ENCODE data around the gene GRAMD4. TPM values are rescaled to one million over a fixed set of nuclear protein-coding genes. Genes with fewer than 3 reads are reported as not detected.

Gene GRAMD4
- total RNA-seq, 1 experiment from 2014 or later = 19.8 TPM

DNA sequence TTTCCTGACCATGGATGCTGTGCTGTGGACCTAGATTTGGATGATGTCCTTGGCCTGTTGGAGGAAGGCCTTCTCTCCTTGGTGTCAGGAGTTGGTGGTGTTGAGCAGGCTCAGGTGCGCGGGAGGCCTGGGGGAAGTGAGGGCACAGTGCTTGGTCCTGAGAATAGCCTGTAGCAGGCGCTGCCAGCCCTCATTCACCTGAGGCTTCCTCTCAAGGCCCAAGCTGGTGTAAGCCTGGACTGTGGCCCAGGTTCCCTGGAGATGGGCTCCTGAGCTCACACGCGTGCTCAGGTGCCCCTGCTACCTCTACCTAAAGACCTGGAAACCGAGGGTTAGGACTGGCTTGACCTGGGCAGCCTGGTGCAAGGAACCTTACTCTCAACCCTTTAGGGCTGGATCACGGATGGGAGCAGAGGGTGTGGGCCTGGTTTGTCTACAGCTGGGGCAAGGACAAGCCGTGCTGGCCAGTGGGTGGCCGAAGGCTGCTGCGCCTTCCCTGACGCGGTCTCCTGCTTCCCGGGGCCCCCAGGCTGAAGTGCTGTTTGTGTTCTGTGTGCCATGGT is 7.8 kb upstream of the GRAMD4 start:
- TF ChIP-seq, protein P1, sequence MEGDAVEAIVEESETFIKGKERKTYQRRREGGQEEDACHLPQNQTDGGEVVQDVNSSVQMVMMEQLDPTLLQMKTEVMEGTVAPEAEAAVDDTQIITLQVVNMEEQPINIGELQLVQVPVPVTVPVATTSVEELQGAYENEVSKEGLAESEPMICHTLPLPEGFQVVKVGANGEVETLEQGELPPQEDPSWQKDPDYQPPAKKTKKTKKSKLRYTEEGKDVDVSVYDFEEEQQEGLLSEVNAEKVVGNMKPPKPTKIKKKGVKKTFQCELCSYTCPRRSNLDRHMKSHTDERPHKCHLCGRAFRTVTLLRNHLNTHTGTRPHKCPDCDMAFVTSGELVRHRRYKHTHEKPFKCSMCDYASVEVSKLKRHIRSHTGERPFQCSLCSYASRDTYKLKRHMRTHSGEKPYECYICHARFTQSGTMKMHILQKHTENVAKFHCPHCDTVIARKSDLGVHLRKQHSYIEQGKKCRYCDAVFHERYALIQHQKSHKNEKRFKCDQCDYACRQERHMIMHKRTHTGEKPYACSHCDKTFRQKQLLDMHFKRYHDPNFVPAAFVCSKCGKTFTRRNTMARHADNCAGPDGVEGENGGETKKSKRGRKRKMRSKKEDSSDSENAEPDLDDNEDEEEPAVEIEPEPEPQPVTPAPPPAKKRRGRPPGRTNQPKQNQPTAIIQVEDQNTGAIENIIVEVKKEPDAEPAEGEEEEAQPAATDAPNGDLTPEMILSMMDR (conservative IDR thresholded peaks at IDR 0.05) = no peak
- Mint-ChIP-seq H3K27ac (peak overlapping the region in 1 of 3 experiments; percentile 18; a peak in 3 of 7 replicates), H3K36me3 (ENCODE audit: insufficient read depth in 1 of 3, low read depth in 3 of 3) (no peaks in the 10 kb centered on the region), H3K9me3 (peaks cover 0 to 5% of the 10 kb centered on the region in 2 experiments; a peak in 1 of 5 replicates), H3K4me3 (no peak overlapping the region), H3K4me1 (peaks cover 15 to 21% of the 10 kb centered on the region in 2 experiments), H3K27me3 (ENCODE audit: low read depth) (no peaks in the 10 kb centered on the region)
- H3K9ac ChIP-seq (ENCODE audit: extremely low read depth, insufficient read length, low read length) = no peak overlapping the region
- no peaks in the 10 kb centered on the region for H3K79me1 ChIP-seq (ENCODE audit: insufficient read depth, low read depth, low read length, poor library complexity, severe bottlenecking)
- no peaks in the 10 kb centered on the region for H3K27me3 ChIP-seq (ENCODE audit: insufficient read depth, low read length)
- no peak overlapping the region for H4K8ac ChIP-seq (replicated peaks; ENCODE audit: insufficient read length, low read depth, low read length)
- H3K23me2 ChIP-seq (ENCODE audit: insufficient read length, low read depth, low read length, poor library complexity, severe bottlenecking) = no peaks in the 10 kb centered on the region
- no peaks in the 10 kb centered on the region for H4K20me1 ChIP-seq (ENCODE audit: control insufficient read depth, insufficient read depth, insufficient read length)
- H3K14ac ChIP-seq (ENCODE audit: insufficient read depth, low read length) = no peak overlapping the region; the same call in 1 of the 2 replicates
- no peaks in the 10 kb centered on the region for H3K9me3 ChIP-seq (ENCODE audit: control insufficient read depth, low read depth, low read length)
- no peak overlapping the region for H3K4me2 ChIP-seq (ENCODE audit: insufficient read depth, insufficient read length, low read length)
- H3K27ac ChIP-seq (ENCODE audit: insufficient read length, low read depth, low read length) = no peak overlapping the region
- no peak overlapping the region for H2BK20ac ChIP-seq (ENCODE audit: low read depth, low read length, poor library complexity, severe bottlenecking)
- H3K23ac ChIP-seq (ENCODE audit: insufficient read length, low read depth, low read length) = no peak overlapping the region
- no peak overlapping the region for H2BK15ac ChIP-seq (ENCODE audit: low read depth, low read length)
- H2BK5ac ChIP-seq (ENCODE audit: insufficient read length, low read length) = no peak overlapping the region
- no peak overlapping the region for H2BK12ac ChIP-seq (ENCODE audit: insufficient read length, low read depth, low read length)
- no peak overlapping the region for H4K5ac ChIP-seq (ENCODE audit: insufficient read length, low read depth, low read length)
- no peak overlapping the region for H2AFZ ChIP-seq (ENCODE audit: low read length)
- no peak overlapping the region for H3K4ac ChIP-seq (ENCODE audit: low read depth, low read length)
- no peak overlapping the region for H3K18ac ChIP-seq (ENCODE audit: insufficient read length, low read depth, low read length)
- WGBS (ENCODE audit: extremely low coverage, insufficient read length, low lambda C conversion rate) = no CpG with 5 or more reads among the region's 13 CpGs
- H4K91ac ChIP-seq (ENCODE audit: insufficient read length, low read depth, low read length) = no peak overlapping the region
- H2BK120ac ChIP-seq (ENCODE audit: low read depth, low read length, poor library complexity, severe bottlenecking) = no peak overlapping the region
- no peak overlapping the region for H3T11ph ChIP-seq (ENCODE audit: low read length)
- H3K79me2 ChIP-seq (ENCODE audit: insufficient read depth, low read length) = no peaks in the 10 kb centered on the region
- no peaks in the 10 kb centered on the region for H3K4me1 ChIP-seq (ENCODE audit: insufficient read depth, low read length)
- no peak overlapping the region for H2AK5ac ChIP-seq (ENCODE audit: insufficient read length, low read length)
- no peak overlapping the region for H3K56ac ChIP-seq (ENCODE audit: insufficient read length, low read depth, low read length)
- no peak for DNase-seq

All from H9 (cell line).